K562 (cell line): ENCODE data around the gene MTRFR. TPM values are rescaled to one million over a fixed set of nuclear protein-coding genes. Genes with fewer than 3 reads are reported as not detected.

Experiments
- ADNP ChIP-seq: fragments of 200-800 bp; sonication (Bioruptor generic); IDR thresholded peaks from 2 replicates; pipeline ENCODE4 v1.6.1; 2016; ENCODE audit warnings: missing genetic modification characterization, missing compliant biosample characterization
- BCL6 ChIP-seq: fragments of 250-450 bp; sonication (Bioruptor Pico); IDR thresholded peaks from 2 replicates; pipeline ENCODE4 v1.4.0; 2020
- ETS2 ChIP-seq: IDR thresholded peaks from 2 replicates; pipeline ENCODE4 v1.6.1; 2016; ENCODE audit warnings: borderline replicate concordance, missing genetic modification characterization, mild to moderate bottlenecking, moderate library complexity, missing compliant biosample characterization; ENCODE audit not compliant: poor library complexity, severe bottlenecking
- ETV5 ChIP-seq: sonication (generic); formaldehyde crosslinking; IDR thresholded peaks from 2 replicates; pipeline ENCODE4 v1.4.0; 2020; ENCODE audit warnings: low read depth, mild to moderate bottlenecking, missing genetic modification reagents
- FIP1L1 ChIP-seq: fragments of 200-400 bp; formaldehyde crosslinking; IDR thresholded peaks from 2 replicates; pipeline ENCODE4 v1.6.1; 2018; ENCODE audit warnings: mild to moderate bottlenecking, low read depth, low read length; ENCODE audit not compliant: poor library complexity, severe bottlenecking
- GABPB2 ChIP-seq: fragments of 250-450 bp; sonication (Bioruptor Pico); conservative IDR thresholded peaks from 2 replicates; pipeline ENCODE4 v1.5.1; 2021; ENCODE audit warnings: mild to moderate bottlenecking
- HEY1 ChIP-seq: fragments of 250-450 bp; sonication (Bioruptor Pico); IDR thresholded peaks from 2 replicates; pipeline ENCODE4 v1.5.0; 2020; ENCODE audit warnings: mild to moderate bottlenecking, moderate library complexity, borderline replicate concordance
- MCM7 ChIP-seq, 2 experiments: fragments of 450-650 bp; IDR thresholded peaks; 2 replicates each; pipeline ENCODE4 v1.6.1; 2016 to 2018
- NCOA6 ChIP-seq: fragments of 450-650 bp; IDR thresholded peaks from 2 replicates; pipeline ENCODE4 v1.6.1; 2017; ENCODE audit warnings: mild to moderate bottlenecking
- NR2F6 ChIP-seq: fragments of 450-650 bp; formaldehyde crosslinking; IDR thresholded peaks from 2 replicates; pipeline ENCODE4 v1.4.0; 2020; ENCODE audit warnings: mild to moderate bottlenecking
- PHB2 ChIP-seq: fragments of 450-650 bp; IDR thresholded peaks from 2 replicates; pipeline ENCODE4 v1.6.1; 2017; ENCODE audit warnings: low read depth
- POLR2H ChIP-seq: IDR thresholded peaks from 2 replicates; pipeline ENCODE4 v1.6.1; 2016; ENCODE audit warnings: missing genetic modification characterization, low read depth, mild to moderate bottlenecking, control low read depth, missing compliant biosample characterization, moderate library complexity
- SIRT6 ChIP-seq: IDR thresholded peaks from one replicate; pipeline ENCODE4 v1.6.1; 2012; ENCODE audit warnings: low read depth, mild to moderate bottlenecking, control low read depth, inconsistent platforms, low read length, moderate library complexity
- SMARCC2 ChIP-seq: fragments of 450-650 bp; IDR thresholded peaks from 2 replicates; pipeline ENCODE4 v1.6.1; 2017; ENCODE audit warnings: antibody characterized with exemption, moderate library complexity, mild to moderate bottlenecking, low read depth
- TCF7 ChIP-seq: sonication (generic); IDR thresholded peaks from 2 replicates; pipeline ENCODE4 v1.6.1; 2016; ENCODE audit warnings: antibody characterized with exemption, borderline replicate concordance
- ZC3H8 ChIP-seq: fragments of 450-650 bp; IDR thresholded peaks from 2 replicates; pipeline ENCODE4 v1.6.1; 2017
- ZNF239 ChIP-seq: fragments of 250-450 bp; sonication (Bioruptor Pico); IDR thresholded peaks from 2 replicates; pipeline ENCODE4 v1.4.0; 2020; ENCODE audit warnings: mild to moderate bottlenecking
- ZNF695 ChIP-seq: fragments of 450-650 bp; formaldehyde crosslinking; IDR thresholded peaks from 2 replicates; pipeline ENCODE4 v1.4.0; 2020; ENCODE audit warnings: mild to moderate bottlenecking, moderate library complexity
- ZNF707 ChIP-seq: fragments of 250-450 bp; sonication (Bioruptor Pico); conservative IDR thresholded peaks from 2 replicates; pipeline ENCODE4 v1.8.0; 2022; ENCODE audit warnings: inconsistent platforms, mild to moderate bottlenecking, moderate library complexity
- ZNF75A ChIP-seq: fragments of 450-650 bp; formaldehyde crosslinking; IDR thresholded peaks from 2 replicates; pipeline ENCODE4 v1.4.0; 2020; ENCODE audit warnings: mild to moderate bottlenecking
- polyA plus RNA-seq, 8 experiments: library from polyadenylated mRNA; depleted of rRNA in 4 of 8; stranded (reverse) in 5 of 8; unstranded in 3 of 8; fragments of >200 nt; fragmentation: Nextera tagmentation in 2 of 8; fragmentation: Illumina TruSeq in 1 of 8; extraction: Ambion mirVana in 2 of 8; extraction: Trizol in 1 of 8; gene quantifications; 2 replicates each; pipeline versions ENCODE4 v1.2.1 to v1.2.3, GENCODE V29; 2011 to 2014; ENCODE audit warnings: inconsistent platforms in 1 of 8, missing spikeins in 1 of 8
- total RNA-seq, 7 experiments: library from RNA; depleted of rRNA in 6 of 7; stranded (reverse); fragments of >200 nt in 6 of 7; fragmentation: Illumina TruSeq in 2 of 7; extraction: Trizol in 2 of 7; gene quantifications; 2 replicates each; pipeline versions ENCODE4 v1.2.1 to v1.2.3, GENCODE V29; 2011 to 2021; ENCODE audit warnings: low replicate concordance in 1 of 7
- TF ChIP-seq, protein P1 (sequence below): sonication (generic); formaldehyde crosslinking; IDR thresholded peaks from 2 replicates; pipeline ENCODE4 v1.8.1; 2023; ENCODE audit warnings: mild to moderate bottlenecking, missing genetic modification reagents
- TF ChIP-seq, protein P2 (sequence below): sonication (generic); formaldehyde crosslinking; IDR thresholded peaks from 2 replicates; pipeline ENCODE4 v1.8.0; 2022; ENCODE audit warnings: mild to moderate bottlenecking, missing genetic modification reagents
- TF ChIP-seq, protein P3 (sequence below): sonication (generic); formaldehyde crosslinking; IDR thresholded peaks from 2 replicates; pipeline ENCODE4 v1.8.0; 2022; ENCODE audit warnings: missing genetic modification reagents, mild to moderate bottlenecking, borderline replicate concordance
- TF ChIP-seq, protein P4 (sequence below): fragments of 450-650 bp; formaldehyde crosslinking; conservative IDR thresholded peaks from 2 replicates; pipeline ENCODE4 v1.4.0; 2022; ENCODE audit warnings: mild to moderate bottlenecking, missing genetic modification characterization

Gene MTRFR
- total and polyA plus RNA-seq, 9 of the 15 experiments (the other 6 are each of a cell fraction or from before 2014, with no cell fraction given) = 16.7 to 55.6 (median 34.7) TPM

DNA sequence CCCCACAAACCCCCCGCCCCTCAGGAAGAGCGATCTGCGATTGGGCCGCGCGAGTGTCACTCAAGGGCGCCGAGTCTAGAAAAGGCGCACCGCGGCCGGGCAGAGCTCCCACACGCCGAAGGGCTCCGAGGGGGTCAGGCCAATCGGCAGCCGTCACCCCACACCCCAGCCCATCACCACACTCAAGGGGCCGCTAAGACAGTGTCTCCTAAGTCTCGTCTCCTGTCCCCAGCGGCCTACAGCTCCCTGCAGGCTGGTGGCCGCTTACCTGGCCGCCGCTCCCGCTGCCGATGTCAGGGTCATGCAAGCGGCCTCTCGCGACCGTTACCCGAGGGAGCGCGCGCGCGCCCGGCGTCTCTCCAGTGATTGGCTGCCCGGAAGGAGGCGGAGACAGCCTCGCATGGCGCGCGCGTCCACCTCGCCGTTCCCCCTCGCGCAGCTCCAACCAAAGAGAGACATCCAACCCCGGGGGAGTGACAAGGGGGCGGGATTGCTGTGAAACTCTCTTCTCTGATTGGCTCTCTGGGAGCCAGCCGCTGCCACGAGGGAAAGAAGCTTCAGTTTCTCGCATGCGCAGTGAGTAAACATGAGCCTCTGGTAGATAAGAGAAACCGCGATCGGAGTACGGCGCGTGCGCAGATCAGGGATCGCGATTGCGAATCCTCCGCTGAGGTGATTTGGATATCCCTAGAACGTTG is at the start of gene MTRFR, which contains the start of gene MPHOSPH9 (continued):
- TF ChIP-seq, protein P1, sequence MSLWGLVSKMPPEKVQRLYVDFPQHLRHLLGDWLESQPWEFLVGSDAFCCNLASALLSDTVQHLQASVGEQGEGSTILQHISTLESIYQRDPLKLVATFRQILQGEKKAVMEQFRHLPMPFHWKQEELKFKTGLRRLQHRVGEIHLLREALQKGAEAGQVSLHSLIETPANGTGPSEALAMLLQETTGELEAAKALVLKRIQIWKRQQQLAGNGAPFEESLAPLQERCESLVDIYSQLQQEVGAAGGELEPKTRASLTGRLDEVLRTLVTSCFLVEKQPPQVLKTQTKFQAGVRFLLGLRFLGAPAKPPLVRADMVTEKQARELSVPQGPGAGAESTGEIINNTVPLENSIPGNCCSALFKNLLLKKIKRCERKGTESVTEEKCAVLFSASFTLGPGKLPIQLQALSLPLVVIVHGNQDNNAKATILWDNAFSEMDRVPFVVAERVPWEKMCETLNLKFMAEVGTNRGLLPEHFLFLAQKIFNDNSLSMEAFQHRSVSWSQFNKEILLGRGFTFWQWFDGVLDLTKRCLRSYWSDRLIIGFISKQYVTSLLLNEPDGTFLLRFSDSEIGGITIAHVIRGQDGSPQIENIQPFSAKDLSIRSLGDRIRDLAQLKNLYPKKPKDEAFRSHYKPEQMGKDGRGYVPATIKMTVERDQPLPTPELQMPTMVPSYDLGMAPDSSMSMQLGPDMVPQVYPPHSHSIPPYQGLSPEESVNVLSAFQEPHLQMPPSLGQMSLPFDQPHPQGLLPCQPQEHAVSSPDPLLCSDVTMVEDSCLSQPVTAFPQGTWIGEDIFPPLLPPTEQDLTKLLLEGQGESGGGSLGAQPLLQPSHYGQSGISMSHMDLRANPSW = peak; percentile 24; the same call in 1 of the 2 replicates
- TF ChIP-seq, protein P2, sequence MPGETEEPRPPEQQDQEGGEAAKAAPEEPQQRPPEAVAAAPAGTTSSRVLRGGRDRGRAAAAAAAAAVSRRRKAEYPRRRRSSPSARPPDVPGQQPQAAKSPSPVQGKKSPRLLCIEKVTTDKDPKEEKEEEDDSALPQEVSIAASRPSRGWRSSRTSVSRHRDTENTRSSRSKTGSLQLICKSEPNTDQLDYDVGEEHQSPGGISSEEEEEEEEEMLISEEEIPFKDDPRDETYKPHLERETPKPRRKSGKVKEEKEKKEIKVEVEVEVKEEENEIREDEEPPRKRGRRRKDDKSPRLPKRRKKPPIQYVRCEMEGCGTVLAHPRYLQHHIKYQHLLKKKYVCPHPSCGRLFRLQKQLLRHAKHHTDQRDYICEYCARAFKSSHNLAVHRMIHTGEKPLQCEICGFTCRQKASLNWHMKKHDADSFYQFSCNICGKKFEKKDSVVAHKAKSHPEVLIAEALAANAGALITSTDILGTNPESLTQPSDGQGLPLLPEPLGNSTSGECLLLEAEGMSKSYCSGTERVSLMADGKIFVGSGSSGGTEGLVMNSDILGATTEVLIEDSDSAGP = no peak; the same call in 1 of the 2 replicates
- no peak for TF ChIP-seq MCM7 (IDR thresholded peaks at IDR 0.05)
- TF ChIP-seq FIP1L1 = peak; percentile 91
- TF ChIP-seq SIRT6 = no peak
- TF ChIP-seq GABPB2 = peak; percentile 74; the same call in 1 of the 2 replicates
- TF ChIP-seq NR2F6 = no peak
- TF ChIP-seq PHB2 = peak; percentile 17; the same call in 1 of the 2 replicates
- TF ChIP-seq, protein P3, sequence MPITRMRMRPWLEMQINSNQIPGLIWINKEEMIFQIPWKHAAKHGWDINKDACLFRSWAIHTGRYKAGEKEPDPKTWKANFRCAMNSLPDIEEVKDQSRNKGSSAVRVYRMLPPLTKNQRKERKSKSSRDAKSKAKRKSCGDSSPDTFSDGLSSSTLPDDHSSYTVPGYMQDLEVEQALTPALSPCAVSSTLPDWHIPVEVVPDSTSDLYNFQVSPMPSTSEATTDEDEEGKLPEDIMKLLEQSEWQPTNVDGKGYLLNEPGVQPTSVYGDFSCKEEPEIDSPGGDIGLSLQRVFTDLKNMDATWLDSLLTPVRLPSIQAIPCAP (CRISPR knock-in tag) = no peak
- no peak for TF ChIP-seq ETV5 (CRISPR knock-in tag)
- TF ChIP-seq TCF7 = no peak; the same call in 1 of the 2 replicates
- no peak for TF ChIP-seq ETS2
- TF ChIP-seq ADNP (tag) = no peak
- TF ChIP-seq ZNF239 (CRISPR knock-in tag) = no peak
- no peak for TF ChIP-seq ZNF707 (CRISPR knock-in tag)
- TF ChIP-seq ZNF75A = no peak
- TF ChIP-seq ZC3H8 = 0 out of 2 replicates have a peak, but pooled peaks have one; percentile 77
- TF ChIP-seq SMARCC2 = no peak
- TF ChIP-seq HEY1 (CRISPR knock-in tag) = no peak
- no peak for TF ChIP-seq NCOA6
- TF ChIP-seq, protein P4, sequence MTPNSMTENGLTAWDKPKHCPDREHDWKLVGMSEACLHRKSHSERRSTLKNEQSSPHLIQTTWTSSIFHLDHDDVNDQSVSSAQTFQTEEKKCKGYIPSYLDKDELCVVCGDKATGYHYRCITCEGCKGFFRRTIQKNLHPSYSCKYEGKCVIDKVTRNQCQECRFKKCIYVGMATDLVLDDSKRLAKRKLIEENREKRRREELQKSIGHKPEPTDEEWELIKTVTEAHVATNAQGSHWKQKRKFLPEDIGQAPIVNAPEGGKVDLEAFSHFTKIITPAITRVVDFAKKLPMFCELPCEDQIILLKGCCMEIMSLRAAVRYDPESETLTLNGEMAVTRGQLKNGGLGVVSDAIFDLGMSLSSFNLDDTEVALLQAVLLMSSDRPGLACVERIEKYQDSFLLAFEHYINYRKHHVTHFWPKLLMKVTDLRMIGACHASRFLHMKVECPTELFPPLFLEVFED = peak; percentile 49; the same call in 1 of the 2 replicates
- TF ChIP-seq BCL6 (CRISPR knock-in tag) = no peak
- no peak for TF ChIP-seq ZNF695 (CRISPR knock-in tag)
- peak; percentile 98 for TF ChIP-seq POLR2H (tag)
